ENCODE measurements around the gene KCNN2.

KCNN2 gene

GRCh38 chr5:114361724-114362196 is at the start of gene KCNN2:
KCNN2 (plus strand) TSS chr5:114362070; CDS start chr5:114362140, 70 bp downstream.
- DNase-seq: peak; percentile 73

GRCh38 chr5:114312658-114313057 is 49.2 kb upstream of the KCNN2 start:
- DNase-seq: no peak

DNA sequence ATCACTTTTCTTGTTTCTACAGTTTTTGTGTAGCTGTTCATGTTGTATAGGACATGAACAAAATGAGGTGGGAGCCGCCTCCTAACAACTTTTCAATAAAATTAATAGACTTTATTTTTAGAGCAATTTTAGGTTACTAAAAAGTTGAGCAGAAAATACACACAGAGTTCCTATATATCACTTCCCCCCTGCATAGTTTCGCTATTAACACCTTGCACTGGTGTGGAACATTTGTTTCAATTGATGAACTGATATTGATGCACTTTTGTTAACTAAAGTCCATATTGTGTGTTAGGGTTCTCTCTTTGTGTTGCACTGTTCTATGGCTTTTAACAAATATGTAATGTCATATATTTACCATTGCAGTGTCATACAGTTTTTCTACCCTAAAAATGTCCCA is 47.8 kb upstream of the KCNN2 start:
- no peak for DNase-seq

- no peak for DNase-seq
Observed at GRCh38 chr5:114316167-114316566, 45.7 kb upstream of the KCNN2 start.

DNA sequence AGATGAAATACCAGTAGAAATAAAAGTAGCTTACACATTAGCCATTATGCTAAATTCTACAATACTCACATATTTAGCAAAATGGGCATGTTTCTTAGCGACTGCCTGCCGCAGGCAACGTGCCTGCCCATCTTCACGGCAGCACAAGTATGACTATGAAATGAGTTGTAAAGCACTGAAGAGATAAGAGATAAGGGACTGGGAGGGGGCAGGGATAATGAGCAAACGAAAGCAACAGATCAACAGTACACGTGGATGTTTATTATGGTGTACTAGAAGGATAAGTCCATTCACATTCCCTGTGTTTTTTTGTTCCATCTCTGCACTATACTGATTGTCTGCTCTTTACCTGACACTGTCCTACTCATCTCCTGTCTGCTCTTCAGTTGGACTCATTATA is 44.1 kb upstream of the KCNN2 start:
- DNase-seq: no peak

GRCh38 chr5:114319236-114319635 is 42.6 kb upstream of the KCNN2 start:
- no peak for DNase-seq

GRCh38 chr5:114319821-114320220 is 42.0 kb upstream of the KCNN2 start:
- DNase-seq: no peak

- DNase-seq: no peak
Observed at GRCh38 chr5:114324282-114324681, 37.6 kb upstream of the KCNN2 start.

DNA sequence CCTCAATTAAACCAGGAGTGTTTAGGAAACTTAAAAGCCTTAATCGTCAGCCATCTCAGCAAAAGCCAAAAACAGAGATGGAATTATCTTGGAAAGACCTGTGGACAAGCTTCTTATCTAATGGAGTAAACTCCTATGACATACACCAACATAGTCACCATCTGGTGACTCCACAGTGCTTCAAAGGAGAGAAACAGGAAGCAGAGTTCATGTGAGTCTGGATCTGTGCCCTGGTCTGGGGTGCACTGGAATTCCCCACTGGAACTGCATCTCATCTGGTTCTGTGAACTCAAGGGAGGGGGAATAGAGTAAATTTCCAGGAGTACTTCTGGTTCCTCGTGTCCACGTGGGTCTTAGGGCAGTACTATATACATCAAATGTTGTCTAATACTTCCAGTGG is 36.3 kb upstream of the KCNN2 start:
- DNase-seq: no peak

DNA sequence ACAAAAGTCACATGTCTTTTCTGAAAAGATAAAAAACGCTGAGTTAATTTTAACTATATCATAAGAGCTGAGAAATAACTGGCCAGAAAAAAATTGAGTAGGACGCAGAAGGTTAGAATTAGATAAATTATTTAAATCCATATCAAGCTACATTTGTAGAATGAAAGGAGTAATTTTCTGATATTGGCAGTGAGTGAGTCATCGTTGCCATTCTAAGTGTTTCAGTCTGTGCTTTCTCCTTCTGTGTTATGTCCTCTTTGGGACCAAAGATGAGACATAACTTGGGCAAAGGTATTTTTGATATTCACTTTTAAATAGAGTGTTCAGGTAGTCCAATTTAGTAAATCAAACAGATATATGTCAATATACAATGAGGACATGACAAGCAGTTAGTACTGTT is 34.4 kb upstream of the KCNN2 start:
- no peak for DNase-seq

- no peak for DNase-seq
Observed at GRCh38 chr5:114327987-114328386, 33.9 kb upstream of the KCNN2 start.

DNA sequence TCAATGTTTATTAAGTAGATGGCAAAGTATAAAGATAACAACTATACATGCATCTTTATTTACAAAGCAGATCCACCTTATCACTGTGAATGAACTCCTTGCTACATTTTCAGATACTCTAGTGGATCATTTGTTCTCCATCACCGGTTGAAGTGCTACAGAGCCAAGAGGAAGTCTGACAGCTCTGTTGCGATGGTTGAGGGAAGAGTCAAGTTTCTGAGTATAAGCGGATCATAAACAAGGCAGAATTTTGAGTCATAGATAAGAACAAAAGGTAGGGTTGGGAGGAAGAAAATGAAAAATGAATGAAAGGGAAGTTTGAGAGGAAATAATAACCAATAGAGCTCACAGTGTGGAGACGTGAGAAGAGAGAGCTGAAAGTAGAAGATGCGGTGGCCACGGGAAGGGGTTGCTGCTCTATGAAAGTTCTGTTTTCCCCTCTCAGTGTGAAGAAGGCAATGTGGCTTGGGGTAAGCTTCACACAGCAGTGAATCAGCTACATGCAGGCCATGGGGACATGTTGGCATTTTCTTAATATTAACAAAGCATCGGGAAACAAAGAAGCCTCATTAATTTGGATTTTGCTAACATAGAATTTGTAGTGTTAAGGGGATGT is 30.8 kb upstream of the KCNN2 start:
- DNase-seq: no peak

DNA sequence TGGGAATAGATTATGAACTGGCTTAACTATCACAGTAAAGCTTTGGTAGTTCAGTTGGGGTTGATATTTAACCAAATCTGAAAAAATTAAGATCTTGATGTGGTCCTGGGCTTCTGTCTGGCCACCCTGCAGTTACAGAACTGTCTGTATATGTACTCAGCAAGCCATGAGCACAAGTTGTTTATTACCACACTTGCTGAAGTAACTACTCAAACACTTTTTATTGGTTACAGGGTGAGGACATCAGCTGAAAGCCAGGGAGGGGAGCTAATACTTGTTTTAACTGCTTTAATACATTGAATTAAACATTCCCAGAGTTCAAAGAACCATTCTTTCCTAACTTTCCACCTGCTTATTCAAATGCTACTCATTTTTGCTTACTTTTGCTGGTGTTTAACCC is 29.4 kb upstream of the KCNN2 start:
- DNase-seq: no peak

DNA sequence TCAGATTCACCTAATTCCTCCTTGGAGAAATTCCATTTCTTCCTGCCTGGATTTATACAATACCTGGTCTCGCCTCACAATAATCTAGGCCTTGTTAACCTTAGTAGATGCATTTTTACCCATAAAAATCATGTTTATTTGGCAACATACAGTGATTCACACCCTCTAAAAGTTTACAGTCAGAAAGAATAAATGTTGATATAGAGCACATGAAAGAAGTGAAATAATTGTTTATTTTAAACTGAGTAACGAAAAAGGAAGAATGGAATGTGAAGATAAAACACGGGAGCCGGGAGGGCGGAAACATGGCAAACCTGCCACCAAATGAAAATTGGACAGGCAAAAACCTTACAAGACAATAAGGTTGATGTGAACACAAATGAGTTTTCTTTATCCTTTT is 28.9 kb upstream of the KCNN2 start:
- no peak for DNase-seq

DNA sequence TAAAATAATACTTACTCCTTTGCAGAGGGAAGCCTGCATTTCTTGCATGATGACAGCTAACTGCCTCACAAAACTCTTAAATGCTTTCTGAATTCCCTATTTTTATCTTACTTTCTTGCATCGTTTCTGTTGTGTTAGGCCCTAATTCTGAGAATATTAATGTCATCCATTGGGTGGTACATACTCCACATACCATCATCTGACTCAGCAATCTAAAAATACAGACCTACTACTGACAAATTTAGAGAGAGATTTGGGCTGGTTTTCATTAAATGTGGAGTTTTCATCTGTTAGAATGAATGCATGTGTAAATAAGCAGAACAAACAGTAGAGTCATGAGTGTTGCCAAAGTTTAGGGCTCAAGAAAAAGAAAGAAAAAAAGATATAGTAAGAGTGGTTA is 26.5 kb upstream of the KCNN2 start:
- DNase-seq: no peak

DNA sequence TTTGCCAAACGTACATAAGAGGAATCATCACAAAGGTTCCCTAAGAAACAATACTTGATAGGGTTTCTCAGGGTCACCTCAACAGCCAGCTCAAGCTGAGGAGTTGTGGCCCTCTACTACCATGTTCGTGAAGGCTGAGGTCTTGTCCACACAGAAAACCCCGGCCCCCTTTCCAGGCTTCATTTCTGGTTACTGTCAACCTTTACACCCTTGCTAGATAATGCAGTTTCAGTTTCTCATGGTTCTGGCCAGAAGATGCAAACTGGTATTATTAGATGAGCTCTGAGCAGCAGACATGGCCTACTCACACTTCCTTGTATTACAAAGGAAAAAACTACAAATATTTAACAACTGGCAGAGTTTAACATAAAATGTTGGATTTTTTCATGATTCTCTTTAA is 22.8 kb upstream of the KCNN2 start:
- no peak for DNase-seq

- no peak for DNase-seq
Observed at GRCh38 chr5:114346181-114346580, 15.7 kb upstream of the KCNN2 start.

GRCh38 chr5:114355086-114355830 is 6.6 kb upstream of the KCNN2 start:
- no peak for DNase-seq

DNA sequence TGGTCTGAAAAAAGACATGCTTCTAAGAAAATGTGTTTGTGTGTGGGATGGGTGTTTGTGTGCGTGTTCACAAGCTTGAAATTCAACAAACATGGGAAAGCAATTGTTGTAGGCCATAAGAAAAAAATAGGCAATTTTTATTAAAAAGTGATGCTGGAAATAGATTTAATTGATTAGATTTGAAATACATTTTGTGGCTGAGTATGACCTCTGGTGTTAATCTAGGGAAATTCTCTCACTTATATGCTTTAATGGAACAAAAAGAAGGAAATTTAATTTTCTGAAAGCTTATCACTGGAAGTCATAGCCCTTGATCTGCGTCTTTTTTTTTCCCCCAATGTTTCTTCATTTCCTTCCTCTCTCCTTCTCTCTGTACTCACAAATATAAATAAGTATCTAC is 3.5 kb upstream of the KCNN2 start:
- no peak for DNase-seq

DNA sequence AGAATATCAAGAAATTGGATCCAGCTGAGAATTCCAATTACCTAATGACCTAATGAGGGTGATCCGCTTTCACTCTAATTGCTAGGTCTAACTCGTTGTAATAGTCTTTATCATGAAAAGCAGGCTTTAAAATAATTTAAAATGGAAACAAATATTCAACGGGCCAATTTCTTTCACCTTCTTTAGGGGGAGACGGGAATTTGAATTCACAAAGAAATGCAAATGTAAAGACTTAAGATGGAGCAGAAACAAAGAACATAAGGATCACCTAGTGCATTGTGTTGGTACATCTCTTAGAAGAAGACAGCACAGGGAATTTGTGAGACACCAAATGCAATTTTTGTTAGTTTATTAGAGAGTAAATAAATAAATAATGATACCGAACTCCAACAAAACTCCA is 1.5 kb upstream of the KCNN2 start:
- peak; percentile 32 for DNase-seq

- DNase-seq: peak; percentile 22
Observed at GRCh38 chr5:114360816-114361723, 800 bp upstream of the KCNN2 start.

- DNase-seq: peak; percentile 47
Observed at GRCh38 chr5:114362197-114362976, 517 bp downstream of the KCNN2 start.

Data from NCI-H1105 (cell line).